ENCODE results near the gene ETDC. TPM values are rescaled to one million over a fixed set of nuclear protein-coding genes. Genes with fewer than 3 reads are reported as not detected.

Gene ETDC
- total RNA-seq, 1 donor from 2014 or later = not detected

DNA sequence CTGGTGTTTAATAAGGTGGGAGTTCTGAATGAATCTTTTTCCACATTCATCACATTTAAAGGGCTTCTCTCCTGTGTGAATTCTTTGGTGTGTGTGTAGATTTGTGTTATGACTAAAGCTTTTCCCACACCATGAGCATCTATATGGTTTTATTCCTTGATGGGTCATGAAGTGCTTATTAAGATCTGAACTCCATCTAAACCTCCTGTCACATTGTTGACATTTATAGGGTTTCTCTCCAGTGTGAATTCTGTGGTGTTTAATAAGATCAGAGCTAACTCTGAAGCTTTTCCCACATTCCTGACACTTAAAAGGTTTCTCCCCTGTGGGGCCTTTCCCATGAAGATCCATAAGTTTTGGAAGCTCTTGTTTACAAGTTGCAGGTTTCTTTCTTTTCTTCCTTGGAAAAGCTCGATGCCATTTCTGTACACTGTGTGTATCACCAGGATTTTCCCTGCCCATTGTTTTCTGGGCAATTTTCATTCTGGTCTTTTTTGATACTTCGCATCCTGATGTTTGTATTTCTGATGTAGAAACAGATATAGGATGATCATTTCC lies 21.9 kb upstream of the ETDC start:
- TF ChIP-seq CTCF (IDR thresholded peaks at IDR 0.05) = no peak
- intact Hi-C loops (cut with DNase I) = no loop called here
- Histone ChIP-seq H3K27me3 (ENCODE audit: low read depth) (no peaks in the 10 kb centered on the region), H3K9me3 (peaks cover 49% of the 10 kb centered on the region), H3K27ac (no peak overlapping the region), H3K4me3 (no peak overlapping the region), H3K4me1 (no peaks in the 10 kb centered on the region), H3K36me3 (no peaks in the 10 kb centered on the region)
- DNase-seq = no peak
- ATAC-seq = no peak

GRCh38 chrX:135295238-135295943 lies 13.9 kb upstream of the ETDC start:
- intact Hi-C loops (cut with DNase I) = no loop called here
- Histone ChIP-seq H3K36me3 (no peaks in the 10 kb centered on the region), H3K9me3 (no peaks in the 10 kb centered on the region), H3K27me3 (ENCODE audit: low read depth) (no peaks in the 10 kb centered on the region), H3K4me3 (peak overlapping the region; percentile 39), H3K4me1 (no peaks in the 10 kb centered on the region), H3K27ac (no peak overlapping the region)
- DNase-seq = peak; percentile 65
- TF ChIP-seq CTCF (IDR thresholded peaks at IDR 0.05) = no peak
- peak; percentile 66 to 72 for ATAC-seq

DNA sequence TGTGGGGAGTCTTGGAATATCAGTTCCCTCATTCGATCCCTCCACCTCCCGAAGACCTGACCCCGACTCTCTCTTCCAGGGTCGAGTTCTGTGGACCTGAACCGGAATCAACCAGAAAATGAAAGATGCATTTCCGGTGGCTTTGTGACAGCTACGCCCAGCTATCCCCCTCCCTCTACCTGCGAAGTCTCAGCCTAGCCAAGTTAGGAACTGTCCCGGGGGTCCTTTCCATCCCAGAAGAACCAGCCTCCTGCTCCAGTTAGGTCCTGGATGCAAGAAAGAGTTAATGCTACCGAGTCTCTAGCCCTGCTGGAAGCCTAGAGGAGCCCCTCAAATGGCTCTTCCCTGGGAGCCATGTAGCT lies 13.4 kb upstream of the ETDC start:
- ATAC-seq = no peak
- Histone ChIP-seq H3K4me3 (peak overlapping the region; percentile 39), H3K9me3 (no peaks in the 10 kb centered on the region), H3K36me3 (no peaks in the 10 kb centered on the region), H3K27me3 (ENCODE audit: low read depth) (no peaks in the 10 kb centered on the region), H3K4me1 (no peaks in the 10 kb centered on the region), H3K27ac (no peak overlapping the region)
- no peak for TF ChIP-seq CTCF (IDR thresholded peaks at IDR 0.05)
- intact Hi-C loops (cut with DNase I) = no loop called here
- DNase-seq = no peak

GRCh38 chrX:135302269-135302873 lies 6.9 kb upstream of the ETDC start:
- H3K4me1 ChIP-seq = no peaks in the 10 kb centered on the region
- intact Hi-C loops (cut with DNase I) = no loop called here
- H3K4me3 ChIP-seq = no peak overlapping the region
- DNase-seq = no peak
- no peaks in the 10 kb centered on the region for H3K9me3 ChIP-seq
- TF ChIP-seq CTCF (IDR thresholded peaks at IDR 0.05) = no peak
- peak; percentile 48 to 56 for ATAC-seq
- no peaks in the 10 kb centered on the region for H3K36me3 ChIP-seq
- no peak overlapping the region for H3K27ac ChIP-seq
- H3K27me3 ChIP-seq (ENCODE audit: low read depth) = no peaks in the 10 kb centered on the region

DNA sequence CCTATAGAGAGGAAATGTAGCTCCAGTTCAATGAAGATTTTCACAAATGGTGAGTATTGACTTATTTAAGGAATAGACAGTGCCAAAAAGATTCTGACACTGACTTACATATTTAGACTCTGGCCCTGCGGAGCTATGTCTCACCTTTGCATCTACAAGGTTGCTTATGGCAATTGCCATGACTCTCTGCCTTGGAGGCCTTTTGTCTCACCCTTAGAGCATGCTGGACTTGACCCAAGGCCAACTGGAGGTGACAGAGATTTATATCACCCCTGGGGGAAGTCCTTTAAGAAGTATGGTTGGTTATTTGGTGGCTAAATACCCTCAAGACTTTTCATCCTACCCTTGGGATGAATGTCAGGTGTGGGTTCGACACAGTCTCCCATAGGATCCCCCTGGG lies 4.5 kb upstream of the ETDC start:
- ATAC-seq (no peak), DNase-seq (no peak)
- H3K27ac ChIP-seq = no peak overlapping the region
- no peak overlapping the region for H3K4me3 ChIP-seq
- H3K27me3 ChIP-seq (ENCODE audit: low read depth) = no peaks in the 10 kb centered on the region
- no peaks in the 10 kb centered on the region for H3K36me3 ChIP-seq
- H3K9me3 ChIP-seq = no peaks in the 10 kb centered on the region
- H3K4me1 ChIP-seq = no peaks in the 10 kb centered on the region
- TF ChIP-seq CTCF (IDR thresholded peaks at IDR 0.05) = no peak
- intact Hi-C loops (cut with DNase I) = no loop called here
